AG09309 (cell line): ENCODE results near the gene PLSCR4.

ENCODE experiments used
- DNase-seq: peaks from one replicate; pipeline ENCODE4 v3.0.0-alpha.2; 2010; ENCODE audit warnings: low read depth
- H3K4me3 ChIP-seq: 2 replicates; pipeline ENCODE4 v1.5.1; 2011; ENCODE audit warnings: mild to moderate bottlenecking, low read depth, low read length, moderate library complexity; ENCODE audit not compliant: control insufficient read depth
- CTCF ChIP-seq: IDR thresholded peaks from 2 replicates; pipeline ENCODE4 v1.5.1; 2011; ENCODE audit warnings: mild to moderate bottlenecking, low read depth, low read length, inconsistent platforms; ENCODE audit not compliant: insufficient read depth, control insufficient read depth; ENCODE audit errors: missing control alignments

Gene PLSCR4

GRCh38 chr3:146154995-146155394, 95.9 kb downstream of the PLSCR4 start:
- DNase-seq: no peak

GRCh38 chr3:146154316-146154715, 96.6 kb downstream of the PLSCR4 start:
- TF ChIP-seq CTCF: no peak
- no peak for DNase-seq

More at GRCh38 chr3:146154995-146155394, 95.9 kb downstream of the PLSCR4 start:
- no peak overlapping the region for H3K4me3 ChIP-seq
- TF ChIP-seq CTCF: no peak

GRCh38 chr3:146153429-146153828, 97.5 kb downstream of the PLSCR4 start:
- DNase-seq: no peak
- no peak for TF ChIP-seq CTCF
- no peak overlapping the region for H3K4me3 ChIP-seq

More at GRCh38 chr3:146154316-146154715, 96.6 kb downstream of the PLSCR4 start:
- H3K4me3 ChIP-seq: no peak overlapping the region

DNA sequence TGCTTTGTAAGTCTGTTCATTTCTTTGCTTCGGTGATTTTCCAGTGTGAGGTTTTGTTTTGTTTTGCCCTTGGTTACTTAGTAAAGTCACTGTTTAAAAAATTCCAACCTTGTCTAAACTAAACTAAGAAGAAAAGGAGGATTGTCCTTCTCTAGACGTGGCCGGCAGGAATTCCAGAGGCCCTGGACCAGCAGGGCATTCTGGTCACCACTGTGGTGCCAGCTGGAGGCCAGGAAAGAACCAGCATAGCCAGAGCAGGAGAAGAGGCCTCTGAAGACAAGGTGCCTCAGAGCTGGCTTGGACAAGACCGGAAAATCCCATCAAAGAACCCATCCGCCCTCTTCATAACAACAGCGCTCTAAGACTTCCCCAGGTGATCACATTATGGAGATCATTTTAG, 98.1 kb downstream of the PLSCR4 start:
- H3K4me3 ChIP-seq: no peak overlapping the region
- DNase-seq: no peak
- no peak for TF ChIP-seq CTCF

DNA sequence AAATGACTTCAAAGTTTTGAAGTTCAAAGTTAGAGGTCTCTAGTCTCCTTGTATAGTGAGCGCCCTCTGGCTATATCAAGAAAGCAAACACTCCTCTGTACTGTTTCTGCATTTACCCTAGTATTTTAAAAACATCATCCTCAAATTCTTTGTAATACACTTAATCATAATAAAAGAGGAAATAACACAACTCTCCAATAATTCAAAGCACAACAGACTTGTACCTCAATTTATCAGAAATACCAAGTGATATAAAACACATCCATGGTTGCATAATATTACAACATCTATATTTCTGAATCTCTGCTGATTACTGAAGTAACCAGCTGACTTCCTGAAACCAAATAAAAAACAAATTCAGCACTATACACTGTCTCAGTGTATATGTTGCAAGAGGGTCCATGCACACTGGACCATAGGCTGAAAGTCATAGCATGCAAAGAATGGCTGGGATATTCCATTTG, 102.4 kb downstream of the PLSCR4 start:
- no peak overlapping the region for H3K4me3 ChIP-seq
- no peak for DNase-seq
- TF ChIP-seq CTCF: peak; percentile 27

DNA sequence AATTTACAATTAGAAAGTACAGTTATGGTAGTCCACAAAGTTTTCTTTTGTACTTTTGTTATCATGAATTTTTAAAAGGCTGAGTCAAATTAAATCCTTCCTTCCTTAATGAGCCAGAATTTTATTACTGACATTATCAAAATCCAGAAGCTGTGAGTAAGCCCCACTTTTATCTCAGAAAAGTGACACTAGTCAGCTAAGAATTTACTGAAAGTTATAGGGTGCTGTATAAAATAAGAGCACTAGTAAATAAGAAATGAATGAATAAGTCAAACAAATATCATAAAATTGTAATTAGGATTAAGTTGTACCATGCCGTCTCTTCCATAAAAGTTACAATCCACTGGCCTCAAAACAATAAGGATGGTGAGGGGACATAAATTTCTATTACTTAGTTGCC, 105.3 kb downstream of the PLSCR4 start:
- no peak for DNase-seq
- no peak for TF ChIP-seq CTCF
- H3K4me3 ChIP-seq: no peak overlapping the region

- no peak for TF ChIP-seq CTCF
- DNase-seq: no peak
- no peak overlapping the region for H3K4me3 ChIP-seq
Measured at GRCh38 chr3:146142757-146143156, 108.1 kb downstream of the PLSCR4 start.
